CD4-positive, alpha-beta T cell treated with Interleukin-6 for 4 hours (primary cell): Measurements from ENCODE around the gene MTURN.

Source experiments
- DNase-seq: peaks from one replicate; pipeline ENCODE4 v3.0.0-alpha.2; 2020; ENCODE audit warnings: mixed read lengths

The MTURN gene

DNA sequence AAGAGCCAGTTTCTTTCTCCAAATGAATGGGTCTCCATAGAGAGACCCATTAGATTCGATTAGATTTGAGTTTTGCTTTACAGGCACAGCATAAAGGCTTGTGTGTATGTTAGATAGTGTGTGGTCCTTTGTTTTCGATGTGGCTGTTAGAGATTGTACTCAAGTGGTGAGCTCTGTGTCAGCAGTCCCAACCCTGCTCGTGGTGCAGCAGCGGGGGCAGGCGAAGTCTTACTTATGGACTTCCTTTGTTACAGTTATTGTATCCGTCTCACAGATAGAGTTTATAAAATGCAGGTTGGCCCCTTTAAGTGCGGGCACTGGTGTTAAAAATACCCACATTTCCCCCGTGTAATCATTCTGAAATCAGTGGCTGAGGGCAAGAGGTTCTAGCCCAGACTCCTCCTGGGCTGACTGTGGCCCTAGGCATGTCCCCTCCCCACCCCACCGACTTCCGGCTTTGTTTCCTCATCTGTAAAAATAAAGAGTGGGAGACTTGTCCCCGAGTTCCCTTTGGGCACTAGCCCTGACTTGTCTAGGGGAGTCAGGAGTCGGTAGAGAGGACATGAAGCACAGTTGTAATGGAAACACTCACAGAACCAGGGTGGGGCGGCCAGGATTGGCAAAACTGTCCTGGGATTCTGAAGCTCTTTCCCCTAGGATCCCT is 28.6 kb downstream of the MTURN start:
- no peak for DNase-seq

GRCh38 chr7:30164567-30164966 is 29.8 kb downstream of the MTURN start:
- no peak for DNase-seq

DNA sequence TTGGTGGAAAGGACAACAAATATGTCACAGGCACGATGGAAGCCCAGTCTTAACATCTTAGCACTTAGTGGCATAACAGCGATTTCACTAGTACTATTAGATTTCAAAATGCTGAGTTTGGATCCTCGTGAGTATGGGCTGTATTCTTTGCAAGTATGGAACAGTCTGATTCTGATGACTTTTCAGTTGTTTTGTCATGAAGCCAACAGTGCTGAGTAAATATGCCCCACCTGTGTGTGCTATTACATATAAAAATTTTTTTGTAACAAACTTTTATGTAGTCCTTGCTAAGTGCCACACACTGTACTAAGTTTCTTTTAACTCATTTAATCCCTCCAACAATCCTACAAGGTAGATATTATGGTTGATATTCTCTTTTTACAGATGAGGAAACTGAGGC is 30.8 kb downstream of the MTURN start:
- DNase-seq, result no peak

GRCh38 chr7:30166155-30166840 is 31.5 kb downstream of the MTURN start:
- no peak for DNase-seq

- no peak for DNase-seq
These were observed 32.1 kb downstream of the MTURN start for GRCh38 chr7:30166841-30167235.

- DNase-seq, result no peak
These were observed 33.1 kb downstream of the MTURN start for GRCh38 chr7:30167901-30168300.

DNA sequence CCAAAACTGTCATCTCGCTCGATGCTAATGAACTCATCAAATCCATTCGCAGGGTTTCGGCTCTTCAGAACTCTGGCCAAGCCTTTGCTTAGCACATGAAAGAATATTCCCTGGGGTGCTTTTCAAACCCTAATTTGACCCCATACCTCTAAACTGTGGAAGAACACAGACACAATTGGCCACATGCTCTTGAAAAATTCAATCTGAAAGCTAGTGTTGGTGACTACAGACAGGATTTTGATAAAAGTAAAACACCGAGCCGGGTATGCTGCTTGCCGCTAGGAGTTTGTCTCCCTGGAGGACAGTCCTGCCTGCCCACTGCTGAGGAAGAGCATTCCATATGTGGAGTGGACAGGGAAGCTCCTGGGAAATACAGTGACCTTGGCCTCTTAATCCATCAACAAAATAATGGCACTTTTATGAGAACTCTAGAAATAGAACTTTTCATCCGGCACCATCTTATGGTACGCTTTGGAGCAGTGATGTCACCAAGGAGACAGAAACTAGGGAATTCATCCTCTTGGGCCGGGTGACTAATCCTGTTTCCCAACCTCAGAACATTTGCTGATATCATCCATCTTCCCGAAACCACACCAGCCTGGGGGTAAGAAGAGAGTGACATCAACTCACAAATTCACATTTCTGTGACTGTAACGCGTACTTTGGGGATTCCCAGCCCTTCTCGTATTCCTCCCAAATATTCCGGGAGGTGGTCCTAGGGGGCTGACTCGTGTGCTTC is 34.2 kb downstream of the MTURN start:
- DNase-seq, result no peak

DNA sequence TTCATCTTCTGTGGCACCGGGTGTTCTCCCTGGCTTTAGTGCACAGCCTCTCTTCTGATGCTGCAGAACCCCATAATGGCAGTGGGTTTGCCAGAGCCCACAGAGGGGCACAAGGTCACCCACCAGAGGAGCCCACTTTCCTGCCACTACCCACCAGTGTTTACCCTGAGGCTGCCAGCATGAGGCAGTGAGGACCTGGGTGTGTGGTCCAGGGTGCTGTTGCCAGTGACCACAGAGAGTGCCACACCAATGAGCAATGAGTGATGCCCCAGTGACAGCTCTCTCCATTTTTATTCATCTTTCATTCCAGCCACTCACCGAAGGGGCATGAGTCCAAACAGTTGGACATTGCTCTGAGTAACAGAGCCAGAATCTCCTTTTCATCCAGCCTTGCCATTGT is 34.8 kb downstream of the MTURN start:
- DNase-seq, result no peak

DNA sequence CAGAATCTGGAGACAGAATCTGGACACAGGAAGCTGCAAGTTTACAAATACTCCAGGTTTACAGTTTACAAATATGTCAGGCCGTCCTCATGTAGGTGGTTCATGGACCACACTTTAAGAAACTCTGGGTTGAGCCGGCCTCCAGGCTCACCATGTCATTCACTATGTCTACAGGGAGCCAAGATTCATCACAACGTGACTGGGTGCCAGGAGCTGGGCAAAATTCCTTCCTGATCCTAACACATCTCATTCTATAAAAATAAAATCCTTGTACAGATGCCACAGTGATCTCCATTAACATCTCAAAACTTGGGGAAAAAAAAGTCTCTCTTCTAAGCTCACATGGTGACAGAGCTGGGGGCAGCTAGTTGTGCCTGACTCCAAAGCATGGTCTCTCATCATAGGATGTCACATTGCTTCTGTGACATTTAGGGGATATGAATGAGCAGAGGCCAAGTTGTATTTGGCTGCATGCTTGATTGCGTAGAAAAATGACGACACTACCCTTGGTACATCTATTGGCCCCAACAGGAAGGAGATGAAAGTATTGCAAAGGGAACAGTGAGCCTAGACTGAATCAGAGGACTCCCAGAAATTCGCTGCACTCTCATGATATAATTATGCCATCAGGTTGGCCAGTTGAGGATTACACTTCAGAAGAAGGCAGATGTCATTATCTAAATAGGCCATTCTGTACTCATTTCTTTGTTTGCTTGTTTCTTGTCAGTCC is 35.9 kb downstream of the MTURN start:
- DNase-seq, result no peak

GRCh38 chr7:30171766-30172447 is 37.1 kb downstream of the MTURN start:
- DNase-seq, result no peak

DNA sequence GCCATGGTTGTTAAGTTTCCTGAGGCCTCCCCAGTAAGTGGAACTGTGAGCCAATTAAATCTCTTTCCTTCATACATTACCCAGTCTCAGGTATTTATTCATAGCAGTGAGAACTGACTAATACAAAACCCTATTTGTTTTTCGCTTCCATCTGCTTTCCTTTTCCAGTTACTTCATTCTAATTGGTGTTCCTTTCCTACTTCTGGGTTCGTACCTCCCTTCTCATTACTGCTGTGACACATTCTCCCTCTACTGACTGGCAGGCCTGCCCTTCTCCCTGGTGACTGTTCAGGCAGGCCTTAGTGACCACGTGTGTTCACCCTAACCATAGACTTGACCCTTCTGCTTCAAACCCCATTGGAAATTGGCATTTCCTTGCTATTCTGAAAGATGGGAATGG is 37.7 kb downstream of the MTURN start:
- no peak for DNase-seq

DNA sequence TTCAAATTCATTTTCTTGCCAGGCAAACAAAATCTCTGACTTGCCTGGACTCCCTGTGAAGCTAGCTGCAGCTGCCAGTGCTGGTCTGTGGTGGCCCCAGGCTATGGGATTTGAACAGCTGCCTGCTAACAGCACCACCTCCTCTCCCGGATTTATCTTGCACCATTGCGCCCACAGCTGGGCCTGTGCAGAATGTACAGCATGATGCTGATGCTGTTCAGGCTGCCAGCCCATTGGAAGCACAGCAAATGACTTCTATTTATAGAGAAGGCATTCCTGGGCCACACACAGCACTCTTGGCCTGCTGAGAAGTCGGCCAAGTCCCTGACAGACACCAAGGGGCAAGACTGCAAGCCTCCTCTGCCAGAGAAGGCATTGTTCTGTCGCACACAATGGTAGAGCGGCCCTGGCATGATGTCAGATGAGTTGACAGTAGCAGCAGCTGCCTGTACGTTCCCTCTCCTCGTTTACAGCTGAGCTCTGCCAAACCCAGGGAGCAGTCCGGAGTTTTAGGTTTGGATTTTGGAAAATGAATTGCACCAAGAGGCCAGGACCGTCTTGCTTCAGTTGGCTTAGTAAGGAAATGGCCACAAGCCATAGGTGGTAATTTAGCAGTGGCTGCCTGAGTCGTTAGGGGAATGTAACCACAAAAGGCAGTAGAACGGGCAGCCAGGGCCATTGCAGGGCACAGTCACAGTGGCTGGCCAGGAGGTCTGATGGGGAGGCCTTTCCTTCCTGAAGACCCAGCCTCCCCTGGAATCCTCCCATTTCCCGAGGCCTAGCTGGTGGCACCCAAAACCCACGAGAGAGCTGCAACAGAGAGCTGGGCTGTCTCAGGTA is 38.5 kb downstream of the MTURN start:
- no peak for DNase-seq

- DNase-seq, result no peak
These were observed 40.4 kb downstream of the MTURN start for GRCh38 chr7:30175180-30175579.

DNA sequence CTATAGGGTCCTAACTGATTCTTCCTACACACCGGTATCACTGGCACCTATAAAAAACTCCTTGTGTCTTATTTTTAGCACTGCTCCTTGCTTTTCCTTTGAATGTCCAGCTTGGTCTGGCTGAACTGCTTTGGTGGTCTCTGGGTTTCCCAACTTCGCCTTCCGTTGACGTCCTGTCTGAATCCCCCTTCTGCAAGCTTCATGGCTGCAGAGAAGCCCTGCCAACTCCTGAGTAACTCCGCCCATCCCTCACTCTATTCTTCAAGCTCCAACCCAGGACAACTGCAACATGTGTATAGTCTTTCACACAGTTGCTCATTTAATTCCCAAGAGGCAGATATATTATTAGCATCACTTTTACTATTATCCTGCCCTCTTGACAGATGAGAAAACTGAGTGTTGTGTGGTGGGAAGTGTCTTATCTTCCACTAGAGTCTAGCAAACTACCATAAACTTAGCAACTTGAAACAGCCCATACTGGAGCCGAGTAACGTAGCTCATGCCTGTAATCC is 40.9 kb downstream of the MTURN start:
- no peak for DNase-seq

- no peak for DNase-seq
These were observed 41.8 kb downstream of the MTURN start for GRCh38 chr7:30176463-30177109.

DNA sequence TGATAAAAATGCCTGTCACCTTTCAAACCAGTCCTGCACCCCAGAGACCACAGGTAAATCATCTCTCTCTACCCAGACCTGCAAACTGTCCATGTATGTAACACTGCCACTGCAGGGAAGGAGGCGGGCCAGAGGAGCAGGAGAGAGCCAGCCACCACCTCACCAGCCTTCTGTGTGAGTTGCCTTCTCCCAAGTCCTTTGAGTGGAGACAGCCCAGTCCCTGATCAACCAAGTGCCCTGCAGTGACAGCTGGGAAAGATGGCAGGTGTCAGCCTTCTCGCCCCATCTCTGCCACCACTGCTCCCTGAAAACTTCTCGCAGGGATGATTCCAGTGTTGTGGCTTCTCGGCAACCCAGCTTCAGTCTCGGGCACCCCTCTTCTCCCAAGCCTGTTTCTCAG is 42.4 kb downstream of the MTURN start:
- no peak for DNase-seq

GRCh38 chr7:30177965-30178364 is 43.2 kb downstream of the MTURN start:
- DNase-seq, result no peak

DNA sequence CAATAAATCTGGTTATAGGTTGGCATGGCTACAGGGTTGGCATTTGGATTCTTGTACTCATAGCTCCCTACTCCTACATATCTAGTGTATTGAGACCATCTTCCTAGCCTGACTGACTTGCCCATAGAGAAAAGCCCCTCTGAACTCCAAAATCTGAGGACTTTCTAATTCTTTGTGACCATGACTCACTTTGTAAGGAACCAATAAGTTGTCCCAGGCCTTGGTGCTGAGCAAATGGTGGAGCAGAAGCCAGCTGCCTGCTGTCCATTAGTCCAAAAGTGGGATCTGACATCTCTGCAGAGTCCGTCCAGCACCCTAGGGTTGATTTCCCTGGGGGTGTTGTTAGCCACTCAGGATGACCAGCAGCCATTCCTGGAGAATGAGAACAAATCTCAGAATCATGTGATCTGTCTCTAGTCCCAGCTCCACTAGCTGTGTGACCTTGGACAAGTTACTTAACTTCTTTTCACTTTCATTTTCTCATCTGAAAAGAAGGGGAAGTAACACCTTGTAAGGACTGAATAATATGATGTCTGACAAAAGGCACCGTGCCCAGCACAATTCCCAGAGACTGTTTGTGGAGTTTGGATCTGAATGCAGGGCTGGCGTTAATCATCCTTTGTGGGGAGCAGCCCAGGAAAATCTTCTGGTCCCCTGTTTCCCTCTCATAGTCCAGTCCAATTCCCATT is 44.1 kb downstream of the MTURN start:
- no peak for DNase-seq

DNA sequence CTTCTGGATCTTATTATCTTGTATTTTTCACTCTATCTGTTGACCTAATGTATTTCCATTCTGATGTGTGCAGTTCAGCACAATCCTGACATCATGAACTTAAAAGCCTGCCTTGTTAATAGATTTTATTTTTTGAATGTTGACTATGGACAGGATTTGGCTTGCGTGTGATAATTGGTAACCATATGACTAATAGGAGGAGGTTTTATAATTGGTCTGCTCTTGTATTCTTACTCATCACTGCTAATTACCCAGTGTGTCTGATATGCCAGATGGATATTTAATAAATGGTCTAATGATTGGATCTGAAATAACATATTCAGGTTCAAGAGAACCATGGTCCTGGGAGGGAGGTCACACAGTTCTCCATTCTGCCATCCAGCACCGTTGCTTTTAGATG is 45.9 kb downstream of the MTURN start:
- no peak for DNase-seq

GRCh38 chr7:30181211-30181610 is 46.4 kb downstream of the MTURN start:
- no peak for DNase-seq
